ENCODE results near the gene CTPS1. TPM values are rescaled to one million over a fixed set of nuclear protein-coding genes. Genes with fewer than 3 reads are reported as not detected.

CTPS1 gene
- total RNA-seq, 1 donor from 2014 or later: 31.2 TPM

- Histone ChIP-seq H3K27me3 (no peaks in the 10 kb centered on the region), H3K4me3 (no peak overlapping the region), H3K9me3 (no peaks in the 10 kb centered on the region), H3K36me3 (peaks cover 0 to 17% of the 10 kb centered on the region in 2 donors), H3K27ac (peak overlapping the region; percentile 42), H3K4me1 (peaks cover 6% of the 10 kb centered on the region)
- intact Hi-C loops (cut with DNase I): no loop called here
- TF ChIP-seq POLR2AphosphoS5 (IDR thresholded peaks at IDR 0.05; ENCODE audit: insufficient read depth in 1 of 2, low read depth in 1 of 2) (peak in 1 of 2 donors; percentile 88), CTCF (IDR thresholded peaks at IDR 0.05) (no peak), POLR2A (IDR thresholded peaks at IDR 0.05) (no peak)
- DNase-seq (ENCODE audit: extremely low spot score in 2 of 2): no peak
Measured at GRCh38 chr1:41045740-41046139, 66.2 kb downstream of the CTPS1 start.

DNA sequence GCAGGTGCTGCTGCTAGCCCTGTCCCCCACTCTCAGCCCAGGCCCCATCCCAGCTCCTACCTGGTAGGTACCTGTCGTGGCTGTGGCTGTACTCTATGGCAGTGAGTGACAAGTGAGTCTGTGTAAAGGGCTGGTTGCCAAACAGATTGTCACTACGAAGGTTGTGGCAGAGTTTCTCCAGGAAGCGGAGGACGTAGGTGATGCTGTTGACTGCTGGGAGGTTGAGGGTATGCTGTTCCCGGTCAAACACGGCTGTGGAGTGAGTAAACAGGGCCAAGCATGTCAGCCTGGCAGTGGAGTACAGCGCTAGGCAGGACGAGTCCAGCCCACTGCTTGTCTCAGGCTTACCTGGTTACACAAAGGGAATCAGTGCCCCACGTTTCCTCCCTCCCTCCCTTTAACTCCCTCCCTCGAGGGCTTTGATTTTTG, 66.9 kb downstream of the CTPS1 start:
- intact Hi-C loops (cut with DNase I): no loop called here
- TF ChIP-seq CTCF (IDR thresholded peaks at IDR 0.05): no peak
- peak in 1 of 2 donors; percentile 16 for TF ChIP-seq POLR2AphosphoS5 (IDR thresholded peaks at IDR 0.05; ENCODE audit: insufficient read depth in 1 of 2, low read depth in 1 of 2)
- no peak for TF ChIP-seq POLR2A (IDR thresholded peaks at IDR 0.05)
- Histone ChIP-seq H3K36me3 (peaks cover 0 to 17% of the 10 kb centered on the region in 2 donors), H3K4me1 (peaks cover 6% of the 10 kb centered on the region), H3K9me3 (no peaks in the 10 kb centered on the region), H3K27me3 (no peaks in the 10 kb centered on the region), H3K4me3 (no peak overlapping the region), H3K27ac (peak overlapping the region; percentile 42)
- DNase-seq (ENCODE audit: extremely low spot score in 2 of 2): no peak

DNA sequence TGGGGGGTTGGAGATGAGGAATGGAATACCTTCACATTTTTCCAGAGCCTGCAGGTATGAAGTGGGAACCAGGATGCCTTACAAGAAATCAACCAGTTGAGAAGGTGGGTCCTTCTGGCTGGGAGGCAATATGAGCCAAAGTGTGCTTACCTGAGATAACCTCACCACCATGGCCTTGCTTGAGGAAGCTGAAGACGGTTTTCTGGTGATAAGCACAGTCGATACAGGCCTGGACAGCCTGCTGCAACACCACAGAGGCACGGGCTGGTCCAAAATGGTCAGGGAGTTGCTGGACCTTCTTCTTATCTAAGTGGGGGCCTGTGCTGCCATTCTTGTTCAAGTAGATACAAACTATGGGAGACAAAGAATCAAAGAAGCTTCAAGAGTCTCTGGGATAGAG, 69.0 kb downstream of the CTPS1 start:
- intact Hi-C loops (cut with DNase I): no loop called here
- Histone ChIP-seq H3K36me3 (peaks cover 0 to 17% of the 10 kb centered on the region in 2 donors), H3K4me3 (no peak overlapping the region), H3K9me3 (no peaks in the 10 kb centered on the region), H3K4me1 (peaks cover 6% of the 10 kb centered on the region), H3K27ac (no peak overlapping the region), H3K27me3 (no peaks in the 10 kb centered on the region)
- no peak for TF ChIP-seq CTCF (IDR thresholded peaks at IDR 0.05)
- TF ChIP-seq POLR2AphosphoS5 (IDR thresholded peaks at IDR 0.05; ENCODE audit: insufficient read depth in 1 of 2, low read depth in 1 of 2): no peak
- TF ChIP-seq POLR2A (IDR thresholded peaks at IDR 0.05): no peak
- no peak for DNase-seq (ENCODE audit: extremely low spot score in 2 of 2)

DNA sequence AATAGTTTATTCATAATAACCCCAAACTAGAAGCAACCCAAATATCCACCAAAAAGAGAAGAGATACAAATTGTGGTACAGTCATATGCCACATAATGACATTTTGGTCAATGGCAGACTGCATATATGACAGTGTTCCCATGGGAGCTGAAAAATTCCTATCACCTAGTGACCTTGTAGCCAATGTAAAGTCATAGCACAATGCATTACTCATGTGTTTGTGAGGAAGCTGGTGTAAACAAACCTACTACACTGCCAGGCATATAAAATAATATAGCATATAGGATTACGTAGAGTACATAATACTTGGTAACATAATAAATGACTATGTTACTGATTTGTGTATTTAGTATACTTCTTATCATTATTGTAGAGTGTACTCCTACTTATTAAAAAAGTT, 71.5 kb downstream of the CTPS1 start:
- no peak for TF ChIP-seq POLR2AphosphoS5 (IDR thresholded peaks at IDR 0.05; ENCODE audit: insufficient read depth in 1 of 2, low read depth in 1 of 2)
- no peak for TF ChIP-seq CTCF (IDR thresholded peaks at IDR 0.05)
- TF ChIP-seq POLR2A (IDR thresholded peaks at IDR 0.05): no peak
- Histone ChIP-seq H3K4me1 (no peaks in the 10 kb centered on the region), H3K27me3 (no peaks in the 10 kb centered on the region), H3K9me3 (no peaks in the 10 kb centered on the region), H3K4me3 (no peak overlapping the region), H3K27ac (no peak overlapping the region), H3K36me3 (peaks cover 0 to 11% of the 10 kb centered on the region in 2 donors)
- no peak for DNase-seq (ENCODE audit: extremely low spot score in 2 of 2)
- intact Hi-C loops (cut with DNase I): no loop called here

DNA sequence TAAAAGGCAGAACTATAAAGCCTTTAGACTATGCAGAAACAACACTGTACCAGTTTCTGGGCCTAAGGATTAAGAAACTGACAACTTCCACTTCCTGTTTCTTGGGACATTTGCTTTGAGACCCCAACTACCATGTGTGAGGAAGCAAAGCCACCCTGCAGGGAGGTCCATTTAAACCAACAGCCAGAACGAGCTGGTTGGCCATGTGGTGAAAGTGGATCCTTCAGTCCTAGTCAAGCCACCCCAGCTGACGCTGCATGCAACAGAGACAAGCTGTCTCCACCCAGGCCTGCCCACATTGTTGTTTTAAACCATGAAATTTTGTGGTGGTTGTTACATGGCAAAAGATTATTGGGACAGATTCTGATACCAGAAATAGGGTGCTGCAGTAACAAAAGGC, 73.8 kb downstream of the CTPS1 start:
- Histone ChIP-seq H3K36me3 (peaks cover 0 to 2% of the 10 kb centered on the region in 2 donors), H3K27me3 (no peaks in the 10 kb centered on the region), H3K9me3 (no peaks in the 10 kb centered on the region), H3K4me1 (no peaks in the 10 kb centered on the region), H3K4me3 (no peak overlapping the region), H3K27ac (no peak overlapping the region)
- TF ChIP-seq POLR2A (IDR thresholded peaks at IDR 0.05) (no peak), CTCF (IDR thresholded peaks at IDR 0.05) (no peak), POLR2AphosphoS5 (IDR thresholded peaks at IDR 0.05; ENCODE audit: insufficient read depth in 1 of 2, low read depth in 1 of 2) (no peak)
- intact Hi-C loops (cut with DNase I): no loop called here
- DNase-seq (ENCODE audit: extremely low spot score in 2 of 2): no peak
